COLO668 (cell line): ENCODE measurements around the gene PTK7.

Experiments
- DNase-seq: peaks from one replicate; lab custom pipeline; 2025; ENCODE audit not compliant: unreplicated experiment; lab: John Stamatoyannopoulos, UW

Gene PTK7

DNA sequence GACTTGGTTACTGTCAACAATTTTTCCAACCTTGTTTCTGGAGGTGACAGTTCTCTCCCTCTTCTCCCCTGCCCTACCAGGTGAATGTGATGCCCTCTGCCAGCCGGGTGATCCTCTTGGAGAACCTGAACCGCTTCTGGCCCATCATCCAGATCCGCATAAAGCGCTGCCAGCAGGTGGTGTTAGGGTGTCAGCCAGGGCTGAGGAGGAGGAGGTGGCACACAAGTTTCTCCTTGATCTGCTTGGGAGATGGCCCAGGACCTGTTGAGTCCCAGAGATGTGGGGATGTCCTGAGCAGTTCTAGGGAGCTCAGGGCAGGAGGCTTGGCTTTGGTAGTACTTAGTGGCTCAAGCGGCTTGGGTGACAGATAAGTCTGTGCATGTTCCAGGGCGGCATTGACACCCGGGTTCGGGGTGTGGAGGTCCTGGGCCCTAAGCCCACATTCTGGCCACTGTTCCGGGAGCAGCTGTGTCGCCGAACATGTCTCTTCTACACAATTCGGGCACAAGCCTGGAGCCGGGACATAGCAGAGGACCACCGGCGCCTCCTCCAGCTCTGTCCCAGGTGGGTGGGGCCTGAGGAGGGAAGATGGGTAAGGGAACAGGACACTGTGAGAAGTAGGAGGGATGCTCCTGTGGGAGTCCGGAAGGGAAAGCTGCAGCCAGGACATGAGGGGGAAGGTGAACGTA lies 127.1 kb downstream of the PTK7 start:
- no peak for DNase-seq

DNA sequence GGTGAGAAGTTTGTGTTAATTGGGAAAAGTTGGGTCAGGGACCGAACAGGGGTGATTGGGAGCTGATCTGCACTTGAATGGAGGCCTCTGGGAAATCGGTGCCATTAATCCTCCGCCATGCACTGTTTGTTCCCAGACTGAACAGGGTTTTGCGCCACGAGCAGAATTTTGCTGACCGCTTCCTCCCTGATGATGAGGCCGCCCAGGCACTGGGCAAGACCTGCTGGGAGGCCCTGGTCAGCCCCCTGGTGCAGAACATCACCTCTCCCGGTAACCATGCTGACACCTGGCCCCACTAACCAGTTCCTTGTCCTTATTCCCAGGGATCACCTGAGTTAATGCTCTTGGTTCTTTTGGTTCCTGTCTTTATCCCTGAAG lies 127.6 kb downstream of the PTK7 start:
- no peak for DNase-seq

DNA sequence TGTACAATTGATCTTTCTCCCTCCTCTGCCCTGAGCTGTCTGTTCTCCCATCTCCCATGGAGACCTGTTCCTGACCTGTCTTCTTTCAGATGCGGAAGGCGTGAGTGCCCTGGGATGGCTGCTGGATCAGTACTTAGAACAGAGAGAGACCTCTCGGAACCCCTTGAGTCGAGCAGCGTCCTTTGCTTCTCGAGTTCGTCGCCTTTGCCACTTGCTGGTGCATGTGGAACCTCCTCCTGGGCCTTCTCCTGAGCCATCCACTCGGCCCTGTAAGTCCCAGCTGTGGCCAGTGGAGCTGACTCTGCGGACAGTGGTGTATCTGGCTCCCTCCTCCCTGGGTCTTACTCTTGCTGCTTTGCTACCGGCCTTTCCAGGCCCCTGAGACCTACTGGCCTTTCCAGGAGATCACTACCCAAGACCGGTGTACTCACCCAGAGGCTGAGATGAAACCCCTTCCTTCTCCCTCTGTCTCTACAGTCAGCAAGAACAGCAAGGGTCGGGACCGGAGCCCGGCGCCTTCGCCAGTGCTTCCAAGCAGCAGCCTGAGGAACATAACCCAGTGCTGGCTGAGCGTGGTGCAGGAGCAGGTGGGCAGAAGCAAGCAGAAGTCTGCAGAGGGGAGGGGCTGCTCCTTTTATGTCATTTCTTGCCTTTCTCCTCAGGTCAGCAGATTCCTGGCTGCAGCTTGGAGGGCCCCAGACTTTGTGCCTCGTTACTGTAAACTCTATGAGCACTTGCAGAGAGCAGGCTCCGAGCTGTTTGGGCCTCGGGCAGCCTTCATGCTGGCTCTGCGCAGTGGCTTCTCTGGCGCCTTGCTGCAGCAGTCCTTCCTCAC lies 128.4 kb downstream of the PTK7 start:
- DNase-seq = no peak

DNA sequence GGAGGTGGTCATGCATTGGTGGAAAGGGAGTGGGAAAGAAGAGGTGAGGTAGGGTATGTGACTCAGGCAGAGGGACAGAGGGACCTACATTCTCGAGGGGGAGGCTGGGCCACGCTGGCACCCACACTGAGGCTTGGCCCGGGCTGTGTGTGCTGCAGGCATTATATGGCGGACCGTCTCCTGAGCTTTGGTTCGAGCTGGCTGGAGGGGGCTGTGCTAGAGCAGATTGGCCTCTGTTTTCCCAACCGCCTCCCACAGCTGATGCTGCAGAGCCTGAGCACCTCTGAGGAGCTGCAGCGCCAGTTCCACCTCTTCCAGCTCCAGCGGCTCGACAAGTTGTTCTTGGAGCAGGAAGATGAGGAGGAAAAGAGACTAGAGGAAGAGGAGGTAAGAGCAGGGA lies 129.7 kb downstream of the PTK7 start:
- no peak for DNase-seq

DNA sequence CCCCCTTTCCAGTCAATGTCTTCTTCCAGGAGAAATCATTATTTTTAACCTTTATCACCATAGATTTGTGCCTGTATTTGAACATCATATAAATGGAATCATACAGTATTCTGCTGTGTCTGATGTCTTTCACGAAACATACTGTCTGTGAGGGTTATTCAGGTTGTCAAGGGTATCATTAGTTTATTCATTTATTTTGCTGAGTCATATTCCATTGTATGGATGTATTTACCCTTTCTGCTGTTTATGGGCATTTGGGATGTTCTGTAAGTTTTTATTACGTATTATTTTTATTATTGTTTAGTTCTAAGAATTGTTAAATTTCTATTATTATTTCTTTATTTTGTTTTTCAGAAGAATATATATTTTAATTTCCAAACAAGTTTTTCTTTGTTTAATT lies 131.2 kb downstream of the PTK7 start:
- no peak for DNase-seq
